PC-3 (cell line): ENCODE data around the gene SGPL1. TPM values are rescaled to one million over a fixed set of nuclear protein-coding genes. Genes with fewer than 3 reads are reported as not detected.
"Not testable (repeated sequence)": the region's sequence is repeated elsewhere in the genome, so short reads cannot be mapped to it uniquely, and the experiment has no call there.

ENCODE experiments used
- ATAC-seq: fragments of 200-7000 bp; cut with Tn5 transposase; 2 replicates; pipeline ENCODE4 v1.9.1; 2020; ENCODE audit warnings: mild to moderate bottlenecking, moderate library complexity
- BruUV-seq: library from RNA; stranded (reverse); fragments of 400-500 nt; replicated peaks from 2 replicates; lab custom pipeline; 2021; lab: Mats Ljungman, UMichigan
- CTCF ChIA-PET: fragments of 300-600 bp; sonication (Branson Sonifier 250); formaldehyde crosslinking; loops from one replicate; lab custom pipeline; 2022; ENCODE audit warnings: antibody characterized with exemption; lab: Charles Lee
- POLR2A ChIA-PET: fragments of 300-600 bp; sonication (Branson Sonifier 250); formaldehyde crosslinking; loops from one replicate; lab custom pipeline; 2022; ENCODE audit warnings: antibody characterized with exemption; ENCODE audit not compliant: unreplicated experiment; lab: Charles Lee
- DNase-seq: peaks from one replicate; pipeline ENCODE4 v3.0.0-alpha.2; 2015
- H2AFZ ChIP-seq: fragments of 300-600 bp; sonication (generic); 2 replicates; pipeline ENCODE4 v1.6.0; 2016; ENCODE audit warnings: antibody characterized with exemption, low read length
- H3F3A ChIP-seq: fragments of 300-600 bp; sonication (generic); one replicate; pipeline ENCODE4 v1.6.0; 2017; ENCODE audit warnings: antibody characterized with exemption, low read length, control low read depth, mild to moderate bottlenecking; ENCODE audit not compliant: unreplicated experiment
- H3K27ac ChIP-seq: fragments of 300-600 bp; sonication (generic); 2 replicates; pipeline ENCODE4 v1.5.1; 2016; ENCODE audit warnings: mild to moderate bottlenecking, low read length
- H3K27me3 ChIP-seq: fragments of 300-600 bp; sonication (generic); 2 replicates; pipeline ENCODE4 v1.6.1; 2016; ENCODE audit warnings: low read length, mixed read lengths
- H3K36me3 ChIP-seq: fragments of 300-600 bp; sonication (generic); 2 replicates; pipeline ENCODE4 v1.6.1; 2016; ENCODE audit warnings: low read depth, mixed run types, low read length, mixed read lengths
- H3K4me1 ChIP-seq: fragments of 300-600 bp; sonication (generic); 2 replicates; pipeline ENCODE4 v1.5.1; 2016; ENCODE audit warnings: low read length; ENCODE audit not compliant: insufficient read depth
- H3K4me2 ChIP-seq: fragments of 300-600 bp; sonication (generic); 2 replicates; pipeline ENCODE4 v1.6.0; 2016; ENCODE audit warnings: low read length
- H3K4me3 ChIP-seq: fragments of 300-600 bp; sonication (generic); 2 replicates; pipeline ENCODE4 v1.5.1; 2016; ENCODE audit warnings: mild to moderate bottlenecking, low read length, mixed read lengths
- H3K79me2 ChIP-seq: fragments of 300-600 bp; sonication (generic); 2 replicates; pipeline ENCODE4 v1.6.1; 2017; ENCODE audit warnings: low read length, mixed read lengths
- H3K9ac ChIP-seq: fragments of 300-600 bp; sonication (generic); 2 replicates; pipeline ENCODE4 v1.6.0; 2016; ENCODE audit warnings: mild to moderate bottlenecking, low read length
- H3K9me2 ChIP-seq: fragments of 300-600 bp; sonication (generic); replicated peaks from 2 replicates; pipeline ENCODE4 v1.6.1; 2016; ENCODE audit warnings: mixed run types, low read length, mixed read lengths
- H3K9me3 ChIP-seq: fragments of 300-600 bp; sonication (generic); 2 replicates; pipeline ENCODE4 v1.6.1; 2016; ENCODE audit warnings: low read length, mixed read lengths
- H4K20me1 ChIP-seq: fragments of 300-600 bp; sonication (generic); 2 replicates; pipeline ENCODE4 v1.6.1; 2016; ENCODE audit warnings: low read length, mixed read lengths
- EZH2 ChIP-seq: fragments of 300-600 bp; sonication (generic); IDR thresholded peaks from one replicate; pipeline ENCODE4 v1.6.1; 2017; ENCODE audit warnings: antibody characterized with exemption, mild to moderate bottlenecking, low read length; ENCODE audit not compliant: unreplicated experiment
- EZH2phosphoT487 ChIP-seq: fragments of 300-600 bp; sonication (generic); IDR thresholded peaks from 2 replicates; pipeline ENCODE4 v1.6.1; 2018; ENCODE audit warnings: mild to moderate bottlenecking, antibody characterized with exemption, low read length, borderline replicate concordance
- intact Hi-C: fragments of 100-400 bp; cut with micrococcal nuclease; formaldehyde crosslinking; loops from 2 replicates; pipeline ENCODE4 v1.9.0; 2023
- total RNA-seq: library from RNA; depleted of rRNA; stranded (reverse); fragments of >200 nt; gene quantifications from 2 replicates; pipeline ENCODE4 v1.2.3, GENCODE V29; 2014
- TF ChIP-seq, protein P1 (sequence below): fragments of 300-600 bp; sonication (generic); conservative IDR thresholded peaks from 2 replicates; pipeline ENCODE4 v1.5.1; 2017; ENCODE audit warnings: antibody characterized with exemption, low read depth, mild to moderate bottlenecking, low read length

Gene SGPL1
- total RNA-seq, 1 experiment from 2014 or later = 77.6 TPM

DNA sequence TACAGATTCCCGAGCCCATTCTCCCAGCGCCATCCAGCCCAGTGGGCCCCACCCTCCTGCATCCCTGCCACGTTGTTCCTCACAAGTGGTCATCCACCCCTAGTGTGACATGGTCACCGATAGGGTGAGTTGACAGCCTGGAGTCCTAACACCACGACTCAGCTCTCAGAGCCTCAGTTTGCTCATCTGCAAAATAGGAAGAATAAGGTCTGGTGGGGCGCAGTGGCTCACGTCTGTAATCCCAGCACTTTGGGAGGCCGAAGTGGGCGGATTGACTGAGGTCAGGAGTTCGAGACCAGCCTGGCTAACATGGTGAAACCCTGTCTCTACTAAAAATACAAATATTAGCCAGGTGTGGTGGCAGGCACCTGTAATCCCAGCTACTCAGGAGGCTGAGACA, 104.2 kb downstream of the SGPL1 start:
- H3K9ac ChIP-seq, DNase-seq, H3K4me2 ChIP-seq, H3K36me3 ChIP-seq, H3K27ac ChIP-seq, H4K20me1 ChIP-seq, H3K9me3 ChIP-seq, ATAC-seq, BruUV-seq, H3K27me3 ChIP-seq, H2AFZ ChIP-seq, H3K79me2 ChIP-seq, H3K9me2 ChIP-seq, H3K4me3 ChIP-seq, POLR2A ChIA-PET, CTCF ChIA-PET, H3F3A ChIP-seq: not testable (repeated sequence)
- peaks cover 12% of the 10 kb centered on the region for H3K4me1 ChIP-seq
- intact Hi-C loops = loop anchor here (5.0 kb wide), 1 partner anchor 357 kb away; no protein-coding TSS in a partner anchor

GRCh38 chr10:70920519-70920918, 104.8 kb downstream of the SGPL1 start:
- no peaks in the 10 kb centered on the region for H3K79me2 ChIP-seq
- H3K4me3 ChIP-seq = no peak overlapping the region
- ATAC-seq (no peak), DNase-seq (peak; percentile 68)
- H3K9ac ChIP-seq = no peak overlapping the region
- intact Hi-C loops = loop anchor here (5.0 kb wide), 1 partner anchor 357 kb away; no protein-coding TSS in a partner anchor
- H3K4me2 ChIP-seq = no peak overlapping the region
- H4K20me1 ChIP-seq = no peaks in the 10 kb centered on the region
- no peaks in the 10 kb centered on the region for H3K27me3 ChIP-seq
- H3K36me3 ChIP-seq = no peaks in the 10 kb centered on the region
- CTCF ChIA-PET = no interaction called here
- peaks cover 12% of the 10 kb centered on the region for H3K4me1 ChIP-seq
- H3K9me3 ChIP-seq = no peaks in the 10 kb centered on the region
- no peaks in the 10 kb centered on the region for H3K9me2 ChIP-seq
- H3K27ac ChIP-seq = no peak overlapping the region
- no peaks in the 10 kb centered on the region for H3F3A ChIP-seq
- no peak for TF ChIP-seq EZH2
- TF ChIP-seq EZH2phosphoT487 = no peak
- TF ChIP-seq, protein P1, sequence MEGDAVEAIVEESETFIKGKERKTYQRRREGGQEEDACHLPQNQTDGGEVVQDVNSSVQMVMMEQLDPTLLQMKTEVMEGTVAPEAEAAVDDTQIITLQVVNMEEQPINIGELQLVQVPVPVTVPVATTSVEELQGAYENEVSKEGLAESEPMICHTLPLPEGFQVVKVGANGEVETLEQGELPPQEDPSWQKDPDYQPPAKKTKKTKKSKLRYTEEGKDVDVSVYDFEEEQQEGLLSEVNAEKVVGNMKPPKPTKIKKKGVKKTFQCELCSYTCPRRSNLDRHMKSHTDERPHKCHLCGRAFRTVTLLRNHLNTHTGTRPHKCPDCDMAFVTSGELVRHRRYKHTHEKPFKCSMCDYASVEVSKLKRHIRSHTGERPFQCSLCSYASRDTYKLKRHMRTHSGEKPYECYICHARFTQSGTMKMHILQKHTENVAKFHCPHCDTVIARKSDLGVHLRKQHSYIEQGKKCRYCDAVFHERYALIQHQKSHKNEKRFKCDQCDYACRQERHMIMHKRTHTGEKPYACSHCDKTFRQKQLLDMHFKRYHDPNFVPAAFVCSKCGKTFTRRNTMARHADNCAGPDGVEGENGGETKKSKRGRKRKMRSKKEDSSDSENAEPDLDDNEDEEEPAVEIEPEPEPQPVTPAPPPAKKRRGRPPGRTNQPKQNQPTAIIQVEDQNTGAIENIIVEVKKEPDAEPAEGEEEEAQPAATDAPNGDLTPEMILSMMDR = 0 out of 2 replicates have a peak, but pooled peaks have one; percentile 18
- H2AFZ ChIP-seq = no peak overlapping the region
- BruUV-seq = no TSS peak
- POLR2A ChIA-PET = no interaction called here

GRCh38 chr10:70921285-70921684, 105.5 kb downstream of the SGPL1 start:
- CTCF ChIA-PET = interaction anchor here (0.5 kb wide), 1 partner anchor 10 kb away, joined by 4 read pairs; no protein-coding TSS in a partner anchor
- POLR2A ChIA-PET = no interaction called here
- intact Hi-C loops = loop anchor here (5.0 kb wide), 1 partner anchor 356 kb away; no protein-coding TSS in a partner anchor
- DNase-seq (no peak), ATAC-seq (no peak)
- BruUV-seq = no TSS peak
- H3K27me3 ChIP-seq = no peaks in the 10 kb centered on the region
- TF ChIP-seq EZH2 (no peak), EZH2phosphoT487 (no peak)
- TF ChIP-seq, protein P1 = no peak
- no peaks in the 10 kb centered on the region for H4K20me1 ChIP-seq
- H3K9ac ChIP-seq = no peak overlapping the region
- no peaks in the 10 kb centered on the region for H3K36me3 ChIP-seq
- H3K4me3 ChIP-seq = no peak overlapping the region
- no peaks in the 10 kb centered on the region for H3K9me2 ChIP-seq
- H3K4me2 ChIP-seq = no peak overlapping the region
- H3F3A ChIP-seq = no peaks in the 10 kb centered on the region
- no peak overlapping the region for H3K27ac ChIP-seq
- no peak overlapping the region for H2AFZ ChIP-seq
- no peaks in the 10 kb centered on the region for H3K79me2 ChIP-seq
- no peaks in the 10 kb centered on the region for H3K9me3 ChIP-seq
- peaks cover 12% of the 10 kb centered on the region for H3K4me1 ChIP-seq
